Hepatic stellate cell (primary cell): ENCODE data around the gene PLIN1.

ENCODE experiments used
- DNase-seq: peaks from one replicate; pipeline ENCODE4 v3.0.0; 2011; ENCODE audit warnings: low spot score

The PLIN1 gene

GRCh38 chr15:89671687-89672086 lies 7.5 kb downstream of the PLIN1 start:
- DNase-seq: no peak

GRCh38 chr15:89670971-89671560 lies 8.1 kb downstream of the PLIN1 start:
- DNase-seq: no peak

GRCh38 chr15:89669941-89670340 lies 9.2 kb downstream of the PLIN1 start:
- DNase-seq: no peak

GRCh38 chr15:89669309-89669865 lies 9.8 kb downstream of the PLIN1 start:
- DNase-seq: no peak

- DNase-seq: no peak
These were observed 11.0 kb downstream of the PLIN1 start for GRCh38 chr15:89668171-89668570.

GRCh38 chr15:89667706-89667960 lies 11.5 kb downstream of the PLIN1 start:
- no peak for DNase-seq

GRCh38 chr15:89666858-89667705 lies 12.1 kb downstream of the PLIN1 start:
- DNase-seq: no peak

- DNase-seq: no peak
These were observed 12.8 kb downstream of the PLIN1 start for GRCh38 chr15:89666184-89666857.

GRCh38 chr15:89665449-89666181 lies 13.6 kb downstream of the PLIN1 start:
- DNase-seq: peak; percentile 69

GRCh38 chr15:89664441-89665350 lies 14.5 kb downstream of the PLIN1 start:
- DNase-seq: no peak

GRCh38 chr15:89662893-89663626 lies 16.1 kb downstream of the PLIN1 start:
- peak; percentile 95 for DNase-seq

GRCh38 chr15:89660556-89660955 lies 18.6 kb downstream of the PLIN1 start:
- no peak for DNase-seq

- no peak for DNase-seq
These were observed 19.9 kb downstream of the PLIN1 start for GRCh38 chr15:89659295-89659694.

GRCh38 chr15:89657686-89658200 lies 21.4 kb downstream of the PLIN1 start:
- DNase-seq: no peak

GRCh38 chr15:89656116-89656815 lies 22.9 kb downstream of the PLIN1 start:
- DNase-seq: no peak

GRCh38 chr15:89654847-89655805 lies 24.0 kb downstream of the PLIN1 start, which contains the start of gene KIF7:
Gene KIF7 (minus strand): TSS chr15:89655467. CDS start chr15:89652930, 2,537 bp downstream.
- DNase-seq: peak; percentile 84

GRCh38 chr15:89654301-89654761 lies 24.8 kb downstream of the PLIN1 start:
- no peak for DNase-seq

- DNase-seq: no peak
These were observed 25.6 kb downstream of the PLIN1 start for GRCh38 chr15:89653578-89653977.
